ENCODE data around the gene ARHGAP33. TPM values are rescaled to one million over a fixed set of nuclear protein-coding genes. Genes with fewer than 3 reads are reported as not detected.

Gene ARHGAP33
- total RNA-seq, 3 donors from 2014 or later = 5.1 to 17.7 (median 12.8) TPM

GRCh38 chr19:35784503-35785338 lies 9.4 kb downstream of the ARHGAP33 start:
- no peak for DNase-seq (ENCODE audit: low spot score in 2 of 2)
- no peak overlapping the region for H3K4me3 ChIP-seq
- intact Hi-C loops (cut with DNase I; ENCODE audit: low total_unique reads) = no loop called here
- TF ChIP-seq POLR2A (IDR thresholded peaks at IDR 0.05) (no peak), CTCF (IDR thresholded peaks at IDR 0.05) (no peak), POLR2AphosphoS5 (IDR thresholded peaks at IDR 0.05) (no peak)
- H3K9me3 ChIP-seq = no peaks in the 10 kb centered on the region
- H3K27me3 ChIP-seq = no peaks in the 10 kb centered on the region
- H3K4me1 ChIP-seq = no peaks in the 10 kb centered on the region
- no peak overlapping the region for H3K27ac ChIP-seq
- H3K36me3 ChIP-seq = no peaks in the 10 kb centered on the region

DNA sequence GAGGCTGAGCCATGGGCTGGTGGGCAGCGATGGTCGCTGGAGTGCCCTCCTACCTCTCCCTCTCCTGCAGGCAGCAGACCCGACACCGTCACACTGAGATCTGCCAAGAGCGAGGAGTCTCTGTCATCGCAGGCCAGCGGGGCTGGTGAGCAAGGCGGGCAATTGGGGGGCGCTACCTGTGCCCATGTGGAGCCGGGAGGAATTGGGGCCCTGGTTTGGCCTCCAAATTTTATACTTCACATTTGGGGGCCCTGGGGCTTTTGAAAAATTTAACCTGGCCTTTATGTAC lies 9.9 kb downstream of the ARHGAP33 start:
- Histone ChIP-seq H3K9me3 (no peaks in the 10 kb centered on the region), H3K4me3 (no peak overlapping the region), H3K27me3 (no peaks in the 10 kb centered on the region), H3K4me1 (no peaks in the 10 kb centered on the region), H3K27ac (no peak overlapping the region), H3K36me3 (no peaks in the 10 kb centered on the region)
- no peak for DNase-seq (ENCODE audit: low spot score in 2 of 2)
- TF ChIP-seq POLR2A (IDR thresholded peaks at IDR 0.05) = no peak
- no peak for TF ChIP-seq CTCF (IDR thresholded peaks at IDR 0.05)
- TF ChIP-seq POLR2AphosphoS5 (IDR thresholded peaks at IDR 0.05) = no peak
- intact Hi-C loops (cut with DNase I; ENCODE audit: low total_unique reads) = no loop called here

GRCh38 chr19:35786299-35787160 lies 11.2 kb downstream of the ARHGAP33 start:
- intact Hi-C loops (cut with DNase I; ENCODE audit: low total_unique reads) = no loop called here

DNA sequence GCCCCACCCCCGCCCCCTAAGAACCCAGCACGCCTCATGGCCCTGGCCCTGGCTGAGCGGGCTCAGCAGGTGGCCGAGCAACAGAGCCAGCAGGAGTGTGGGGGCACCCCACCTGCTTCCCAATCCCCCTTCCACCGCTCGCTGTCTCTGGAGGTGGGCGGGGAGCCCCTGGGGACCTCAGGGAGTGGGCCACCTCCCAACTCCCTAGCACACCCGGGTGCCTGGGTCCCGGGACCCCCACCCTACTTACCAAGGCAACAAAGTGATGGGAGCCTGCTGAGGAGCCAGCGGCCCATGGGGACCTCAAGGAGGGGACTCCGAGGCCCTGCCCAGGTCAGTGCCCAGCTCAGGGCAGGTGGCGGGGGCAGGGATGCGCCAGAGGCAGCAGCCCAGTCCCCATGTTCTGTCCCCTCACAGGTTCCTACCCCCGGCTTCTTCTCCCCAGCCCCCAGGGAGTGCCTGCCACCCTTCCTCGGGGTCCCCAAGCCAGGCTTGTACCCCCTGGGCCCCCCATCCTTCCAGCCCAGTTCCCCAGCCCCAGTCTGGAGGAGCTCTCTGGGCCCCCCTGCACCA lies 11.9 kb downstream of the ARHGAP33 start:
- Histone ChIP-seq H3K9me3 (no peaks in the 10 kb centered on the region), H3K4me3 (no peak overlapping the region), H3K4me1 (no peaks in the 10 kb centered on the region), H3K36me3 (no peaks in the 10 kb centered on the region), H3K27me3 (no peaks in the 10 kb centered on the region), H3K27ac (no peak overlapping the region)
- DNase-seq (ENCODE audit: low spot score in 2 of 2) = no peak
- intact Hi-C loops (cut with DNase I; ENCODE audit: low total_unique reads) = no loop called here
- TF ChIP-seq CTCF (IDR thresholded peaks at IDR 0.05) (no peak), POLR2A (IDR thresholded peaks at IDR 0.05) (no peak), POLR2AphosphoS5 (IDR thresholded peaks at IDR 0.05) (no peak)

More at GRCh38 chr19:35786299-35787160, 11.2 kb downstream of the ARHGAP33 start:
- H3K9me3 ChIP-seq = no peaks in the 10 kb centered on the region
- no peak for DNase-seq (ENCODE audit: low spot score in 2 of 2)
- H3K36me3 ChIP-seq = no peaks in the 10 kb centered on the region
- no peaks in the 10 kb centered on the region for H3K27me3 ChIP-seq
- no peak overlapping the region for H3K4me3 ChIP-seq
- H3K27ac ChIP-seq = no peak overlapping the region
- no peaks in the 10 kb centered on the region for H3K4me1 ChIP-seq
- TF ChIP-seq POLR2A (IDR thresholded peaks at IDR 0.05) (no peak), CTCF (IDR thresholded peaks at IDR 0.05) (no peak), POLR2AphosphoS5 (IDR thresholded peaks at IDR 0.05) (no peak)
